Lower leg skin (tissue), 3 donors: ENCODE results near the gene ULK1.

ENCODE experiments used
- POLR2A ChIP-seq, 2 donors: fragments of 450-650 bp; IDR thresholded peaks; one replicate each; pipeline ENCODE4 v1.6.1; 2016 to 2017; ENCODE audit warnings: antibody characterized with exemption in 2 of 2, mild to moderate bottlenecking in 1 of 2, moderate library complexity in 1 of 2
- TF ChIP-seq, protein P1 (sequence below), 3 donors: fragments of 450-650 bp; IDR thresholded peaks; one replicate each; pipeline ENCODE4 v1.5.1; 2016; ENCODE audit warnings: antibody characterized with exemption in 3 of 3, mild to moderate bottlenecking in 3 of 3, moderate library complexity in 2 of 3

DNA sequence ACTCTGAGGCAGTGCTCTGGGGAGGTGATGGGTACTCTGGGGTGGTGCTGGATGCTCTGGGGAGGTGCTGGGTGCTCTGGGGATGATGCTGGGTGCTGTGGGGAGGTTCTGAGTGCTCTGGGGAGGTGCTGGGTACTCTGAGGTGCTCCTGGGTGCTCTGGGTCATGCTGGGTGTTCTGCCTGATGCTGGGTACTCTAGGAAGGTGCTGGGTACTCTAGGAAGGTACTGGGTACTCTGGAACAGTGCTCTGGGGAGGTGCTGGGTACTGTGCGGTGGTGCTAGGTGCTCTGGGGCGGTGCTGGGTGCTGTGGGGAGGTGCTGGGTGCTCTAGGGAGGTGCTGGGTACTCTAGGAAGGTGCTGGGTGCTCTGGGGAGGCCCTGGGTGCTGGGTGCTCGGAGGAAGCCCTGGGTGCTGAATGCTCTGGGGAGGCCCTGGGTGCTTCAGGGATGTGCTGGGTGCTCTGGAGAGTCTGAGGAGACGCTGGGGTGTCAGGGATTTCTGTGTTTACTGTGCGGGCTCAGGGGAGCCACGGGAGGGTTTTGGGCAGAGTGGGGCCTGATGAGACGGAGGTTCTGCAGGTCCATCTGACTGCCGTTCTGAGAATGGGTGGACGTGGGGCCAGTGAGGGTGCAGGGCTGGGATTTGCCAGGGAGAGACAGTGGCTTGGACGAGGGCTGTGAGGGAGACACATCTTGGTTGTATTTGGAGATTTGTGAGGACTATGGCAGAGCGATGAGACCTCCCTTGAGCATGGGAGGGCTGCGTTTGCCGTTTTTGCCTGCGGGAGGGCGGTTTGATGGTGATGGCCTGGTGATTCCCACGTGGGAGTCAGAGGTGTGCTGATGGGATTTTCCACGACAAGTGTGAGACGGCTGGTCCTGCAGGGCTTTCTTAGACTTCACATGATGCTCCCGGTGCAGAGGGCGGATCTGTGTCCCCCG is 36.2 kb upstream of the ULK1 start:
- TF ChIP-seq, protein P1, sequence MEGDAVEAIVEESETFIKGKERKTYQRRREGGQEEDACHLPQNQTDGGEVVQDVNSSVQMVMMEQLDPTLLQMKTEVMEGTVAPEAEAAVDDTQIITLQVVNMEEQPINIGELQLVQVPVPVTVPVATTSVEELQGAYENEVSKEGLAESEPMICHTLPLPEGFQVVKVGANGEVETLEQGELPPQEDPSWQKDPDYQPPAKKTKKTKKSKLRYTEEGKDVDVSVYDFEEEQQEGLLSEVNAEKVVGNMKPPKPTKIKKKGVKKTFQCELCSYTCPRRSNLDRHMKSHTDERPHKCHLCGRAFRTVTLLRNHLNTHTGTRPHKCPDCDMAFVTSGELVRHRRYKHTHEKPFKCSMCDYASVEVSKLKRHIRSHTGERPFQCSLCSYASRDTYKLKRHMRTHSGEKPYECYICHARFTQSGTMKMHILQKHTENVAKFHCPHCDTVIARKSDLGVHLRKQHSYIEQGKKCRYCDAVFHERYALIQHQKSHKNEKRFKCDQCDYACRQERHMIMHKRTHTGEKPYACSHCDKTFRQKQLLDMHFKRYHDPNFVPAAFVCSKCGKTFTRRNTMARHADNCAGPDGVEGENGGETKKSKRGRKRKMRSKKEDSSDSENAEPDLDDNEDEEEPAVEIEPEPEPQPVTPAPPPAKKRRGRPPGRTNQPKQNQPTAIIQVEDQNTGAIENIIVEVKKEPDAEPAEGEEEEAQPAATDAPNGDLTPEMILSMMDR (IDR thresholded peaks at IDR 0.05) = no peak
- TF ChIP-seq POLR2A (IDR thresholded peaks at IDR 0.05) = no peak
